Endothelial cell of umbilical vein (primary cell): ENCODE measurements around the gene LENG9. TPM values are rescaled to one million over a fixed set of nuclear protein-coding genes. Genes with fewer than 3 reads are reported as not detected.
"Not testable (repeated sequence)": the region's sequence is repeated elsewhere in the genome, so short reads cannot be mapped to it uniquely, and the experiment has no call there.

ENCODE experiments used
- BruUV-seq: library from RNA; stranded (reverse); fragments of 400-500 nt; replicated peaks from 2 replicates; lab custom pipeline; 2021; lab: Mats Ljungman, UMichigan
- CTCF ChIA-PET: fragments of 300-600, 350-600 bp; sonication (Branson Sonifier 250); formaldehyde crosslinking; loops from one replicate; lab custom pipeline; 2021; ENCODE audit warnings: antibody characterized with exemption, inconsistent platforms; lab: Charles Lee
- POLR2A ChIA-PET: fragments of 300-600, 350-600 bp; sonication (Branson Sonifier 250); formaldehyde crosslinking; loops from one replicate; lab custom pipeline; 2021; ENCODE audit warnings: antibody characterized with exemption, inconsistent platforms; lab: Charles Lee
- DNase-seq: peaks from one replicate; pipeline ENCODE4 v3.0.0-alpha.2; 2011; ENCODE audit warnings: low read depth, low spot score
- FAIRE-seq: peaks from 2 replicates; lab custom pipeline; 2011; peaks lifted over from hg19 to GRCh38; lab: Jason Lieb, UNC
- H2AFZ ChIP-seq: 2 replicates; pipeline ENCODE4 v1.6.0; 2012; ENCODE audit warnings: low read depth, low read length, control low read depth, inconsistent platforms
- H3K27ac ChIP-seq: 2 replicates; pipeline ENCODE4 v1.5.1; 2011; ENCODE audit warnings: low read depth, mild to moderate bottlenecking, control low read depth, low read length, moderate library complexity; ENCODE audit not compliant: insufficient read depth
- H3K27me3 ChIP-seq, 2 experiments: 2 replicates each; pipeline versions ENCODE4 v1.6.0 to v1.6.1; 2011; ENCODE audit warnings: low read length in 2 of 2, mixed read lengths in 1 of 2; ENCODE audit not compliant: control insufficient read depth in 2 of 2, insufficient read depth in 2 of 2
- H3K36me3 ChIP-seq, 2 experiments: 2 replicates in 1 of 2; 3 replicates in 1 of 2; pipeline ENCODE4 v1.5.1; 2011; ENCODE audit warnings: low read length in 2 of 2, mild to moderate bottlenecking in 1 of 2, moderate library complexity in 1 of 2; ENCODE audit not compliant: control insufficient read depth in 2 of 2, insufficient read depth in 2 of 2; ENCODE audit errors: extremely low read depth in 1 of 2
- H3K4me1 ChIP-seq: 3 replicates; pipeline ENCODE4 v1.5.1; 2011; ENCODE audit warnings: mild to moderate bottlenecking, low read length; ENCODE audit not compliant: control insufficient read depth, insufficient read depth; ENCODE audit errors: extremely low read depth
- H3K4me2 ChIP-seq: 2 replicates; pipeline ENCODE4 v1.6.1; 2011; ENCODE audit warnings: low read length, control low read depth, mixed read lengths; ENCODE audit not compliant: insufficient read depth
- H3K4me3 ChIP-seq, 3 experiments: fragments of 200-600 bp in 1 of 3; sonication (generic), shearing (Covaris generic) in 1 of 3; replicated peaks in 1 of 3; 2 replicates each; pipeline ENCODE4 v1.5.1; 2011 to 2016; ENCODE audit warnings: control low read depth in 3 of 3, low read length in 3 of 3, mild to moderate bottlenecking in 2 of 3, inconsistent platforms in 1 of 3, low read depth in 1 of 3, moderate library complexity in 1 of 3; ENCODE audit not compliant: insufficient read depth in 1 of 3
- H3K79me2 ChIP-seq: 2 replicates; pipeline ENCODE4 v1.6.0; 2012; ENCODE audit warnings: low read length, inconsistent platforms; ENCODE audit not compliant: control insufficient read depth, insufficient read depth
- H3K9ac ChIP-seq: replicated peaks from 2 replicates; pipeline ENCODE3; 2011; ENCODE audit warnings: low read length, control low read depth; ENCODE audit not compliant: insufficient read depth; ENCODE audit errors: extremely low read depth
- H3K9me1 ChIP-seq: replicated peaks from 3 replicates; pipeline ENCODE4 v1.6.0; 2011; ENCODE audit warnings: mild to moderate bottlenecking, low read length; ENCODE audit not compliant: control insufficient read depth, insufficient read depth; ENCODE audit errors: extremely low read depth
- H3K9me3 ChIP-seq: replicated peaks from 2 replicates; pipeline ENCODE4 v1.5.1; 2012; ENCODE audit warnings: low read length, inconsistent platforms; ENCODE audit not compliant: control insufficient read depth, insufficient read depth
- H4K20me1 ChIP-seq: replicated peaks from 2 replicates; pipeline ENCODE3; 2011; ENCODE audit warnings: mild to moderate bottlenecking, low read length; ENCODE audit not compliant: control insufficient read depth, insufficient read depth; ENCODE audit errors: extremely low read depth
- EZH2 ChIP-seq: IDR thresholded peaks from 2 replicates; pipeline ENCODE4 v1.6.1; 2012; ENCODE audit warnings: borderline replicate concordance, low read depth, mild to moderate bottlenecking, moderate library complexity, low read length, inconsistent platforms; ENCODE audit not compliant: severe bottlenecking
- FOS ChIP-seq: IDR thresholded peaks from 2 replicates; pipeline ENCODE4 v1.6.1; 2011; ENCODE audit warnings: mild to moderate bottlenecking, low read length, moderate library complexity, borderline replicate concordance; ENCODE audit not compliant: insufficient read depth
- GATA2 ChIP-seq: IDR thresholded peaks from 2 replicates; pipeline ENCODE4 v1.7.0; 2011; ENCODE audit warnings: low read depth, mild to moderate bottlenecking, moderate library complexity, mixed read lengths, low read length; ENCODE audit not compliant: insufficient read length, insufficient read depth
- JUN ChIP-seq: IDR thresholded peaks from 2 replicates; pipeline ENCODE4 v1.6.1; 2011; ENCODE audit warnings: borderline replicate concordance, low read depth; ENCODE audit not compliant: insufficient read length, insufficient read depth
- MAX ChIP-seq: IDR thresholded peaks from 2 replicates; pipeline ENCODE4 v1.6.1; 2011; ENCODE audit not compliant: insufficient read depth, insufficient read length
- MYC ChIP-seq: IDR thresholded peaks from one replicate; pipeline ENCODE4 v1.6.1; 2011; ENCODE audit warnings: mild to moderate bottlenecking, low read depth, low read length
- POLR2A ChIP-seq: IDR thresholded peaks from 2 replicates; pipeline ENCODE4 v1.6.1; 2012; ENCODE audit warnings: low read depth, mild to moderate bottlenecking, control low read depth, low read length
- POLR2AphosphoS5 ChIP-seq: IDR thresholded peaks from 2 replicates; pipeline ENCODE4 v1.6.1; 2012; ENCODE audit warnings: low read depth, mild to moderate bottlenecking, control low read depth, low read length, moderate library complexity; ENCODE audit not compliant: insufficient read depth
- dilution Hi-C: fragments of 300-500 bp; cut with MboI; formaldehyde crosslinking; loops from one replicate; pipeline ENCODE4 v1.15.0; 2019; ENCODE audit warnings: low sequenced_read_pairs; ENCODE audit not compliant: extremely low pct_ligation_motif_present
- intact Hi-C: fragments of 100-400 bp; cut with micrococcal nuclease; formaldehyde crosslinking; loops from one replicate; pipeline ENCODE4 v1.10.0; 2022
- polyA plus RNA-seq, 4 experiments: library from polyadenylated mRNA; depleted of rRNA in 3 of 4; stranded (reverse) in 3 of 4; unstranded in 1 of 4; fragments of >200 nt; gene quantifications; 2 replicates each; pipeline versions ENCODE4 v1.2.1 to v1.2.3, GENCODE V29; 2011 to 2012; ENCODE audit warnings: missing spikeins in 1 of 4
- total RNA-seq: library from RNA; stranded (reverse); gene quantifications from 2 replicates; pipeline ENCODE4 v1.2.3, GENCODE V29; 2021
- TF ChIP-seq, protein P1 (sequence below), 2 donors: IDR thresholded peaks; 1 replicate in 1 of 2; 2 replicates in 1 of 2; pipeline ENCODE4 v1.5.1; 2011; ENCODE audit warnings: low read length in 2 of 2, mild to moderate bottlenecking in 2 of 2, moderate library complexity in 2 of 2, control low read depth in 1 of 2, inconsistent platforms in 1 of 2, low read depth in 1 of 2; ENCODE audit not compliant: insufficient read depth in 1 of 2; ENCODE audit errors: extremely low read depth in 1 of 2

The LENG9 gene
- total and polyA plus RNA-seq, 2 donors (not counting 3 experiments of a cell fraction or from before 2014, with no cell fraction given): 0.97 to 2.8 TPM

DNA sequence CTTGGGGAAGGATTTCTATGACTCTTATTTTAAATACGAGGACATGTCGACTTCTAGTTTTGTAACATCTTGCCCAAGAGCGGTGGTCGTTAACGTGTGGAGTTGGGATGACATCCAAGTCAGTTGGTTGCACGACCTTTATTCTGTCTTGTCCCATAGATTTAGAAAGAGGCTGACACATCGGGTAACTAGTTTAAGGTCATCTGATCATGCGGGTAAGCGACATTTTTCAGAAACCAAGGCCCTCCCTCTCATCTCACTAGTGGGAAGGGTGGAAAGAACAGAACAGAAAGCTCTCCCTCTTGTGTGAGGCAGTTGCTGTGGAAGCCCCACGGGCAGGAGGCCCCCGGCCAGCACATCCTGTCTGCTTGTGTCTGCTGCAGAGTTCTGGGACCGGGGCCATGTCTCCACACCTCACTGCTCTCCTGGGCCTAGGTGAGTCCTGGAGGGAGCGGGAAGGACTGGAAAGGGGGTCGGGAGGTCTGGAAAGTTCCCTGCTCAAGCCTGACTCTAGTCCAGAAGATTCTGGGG, 39.0 kb upstream of the LENG9 start, which contains the start of gene LAIR2:
LAIR2 (plus strand) TSS at position 314 of the 531 bp plus-strand sequence; CDS start at position 402, 88 bp downstream.
- dilution Hi-C loops: no loop called here
- no peak for FAIRE-seq
- no peak within 1 kb of the TSS for H3K9ac ChIP-seq

DNA sequence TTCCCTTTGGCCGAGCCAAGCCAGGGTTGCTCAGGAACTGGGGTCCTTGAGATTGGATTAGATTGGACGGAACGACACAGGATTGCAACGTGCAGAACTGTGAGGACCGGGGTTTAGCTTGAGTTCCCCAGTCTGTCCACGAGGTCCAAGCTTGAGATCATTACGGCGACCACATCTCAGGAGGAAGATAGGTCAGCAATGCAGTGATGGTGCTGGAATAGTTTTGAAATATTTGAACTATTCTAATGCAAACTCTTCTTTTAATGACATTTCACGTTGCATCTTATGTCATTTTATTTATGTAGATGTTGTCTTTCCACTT, 34.8 kb upstream of the LENG9 start:
- H3K79me2 ChIP-seq, H2AFZ ChIP-seq, H3K9ac ChIP-seq, H3K27ac ChIP-seq, H3K4me3 ChIP-seq, H3K36me3 ChIP-seq, DNase-seq, intact Hi-C loops, BruUV-seq, H3K4me2 ChIP-seq, POLR2A ChIA-PET, H3K9me1 ChIP-seq, CTCF ChIA-PET, FAIRE-seq, H3K4me1 ChIP-seq, H3K27me3 ChIP-seq, H3K9me3 ChIP-seq, dilution Hi-C loops, H4K20me1 ChIP-seq: not testable (repeated sequence)

More for the DNA sequence above, 39.0 kb upstream of the LENG9 start, which contains the start of gene LAIR2:
- no peaks in the 10 kb centered on the region for H3K27me3 ChIP-seq
- no peak within 1 kb of the TSS for H2AFZ ChIP-seq
- no peak within 1 kb of the TSS for H3K27ac ChIP-seq
- no peaks in the 10 kb centered on the region for H4K20me1 ChIP-seq
- no TSS peak for BruUV-seq
- intact Hi-C loops: no loop called here
- H3K4me3 ChIP-seq: no peak within 1 kb of the TSS
- H3K36me3 ChIP-seq: no peaks in the 10 kb centered on the region
- H3K9me1 ChIP-seq: no peaks in the 10 kb centered on the region
- CTCF ChIA-PET: no interaction called here
- no peak for DNase-seq
- TF ChIP-seq MAX (no peak), JUN (no peak), FOS (no peak), EZH2 (no peak), POLR2A (no peak), POLR2AphosphoS5 (no peak), MYC (no peak), GATA2 (no peak)
- TF ChIP-seq, protein P1, sequence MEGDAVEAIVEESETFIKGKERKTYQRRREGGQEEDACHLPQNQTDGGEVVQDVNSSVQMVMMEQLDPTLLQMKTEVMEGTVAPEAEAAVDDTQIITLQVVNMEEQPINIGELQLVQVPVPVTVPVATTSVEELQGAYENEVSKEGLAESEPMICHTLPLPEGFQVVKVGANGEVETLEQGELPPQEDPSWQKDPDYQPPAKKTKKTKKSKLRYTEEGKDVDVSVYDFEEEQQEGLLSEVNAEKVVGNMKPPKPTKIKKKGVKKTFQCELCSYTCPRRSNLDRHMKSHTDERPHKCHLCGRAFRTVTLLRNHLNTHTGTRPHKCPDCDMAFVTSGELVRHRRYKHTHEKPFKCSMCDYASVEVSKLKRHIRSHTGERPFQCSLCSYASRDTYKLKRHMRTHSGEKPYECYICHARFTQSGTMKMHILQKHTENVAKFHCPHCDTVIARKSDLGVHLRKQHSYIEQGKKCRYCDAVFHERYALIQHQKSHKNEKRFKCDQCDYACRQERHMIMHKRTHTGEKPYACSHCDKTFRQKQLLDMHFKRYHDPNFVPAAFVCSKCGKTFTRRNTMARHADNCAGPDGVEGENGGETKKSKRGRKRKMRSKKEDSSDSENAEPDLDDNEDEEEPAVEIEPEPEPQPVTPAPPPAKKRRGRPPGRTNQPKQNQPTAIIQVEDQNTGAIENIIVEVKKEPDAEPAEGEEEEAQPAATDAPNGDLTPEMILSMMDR (IDR thresholded peaks at IDR 0.05; ENCODE audit: extremely low read depth in 1 of 2, insufficient read depth in 1 of 2, low read depth in 1 of 2, low read length in 2 of 2): no peak
- no peaks in the 10 kb centered on the region for H3K9me3 ChIP-seq
- no peaks in the 10 kb centered on the region for H3K4me1 ChIP-seq
- POLR2A ChIA-PET: no interaction called here
- H3K79me2 ChIP-seq: no peaks in the 10 kb centered on the region
- no peak within 1 kb of the TSS for H3K4me2 ChIP-seq
